ENCODE measurements around the gene CMSS1.

The CMSS1 gene

GRCh38 chr3:99856437-99857220 lies 39.0 kb downstream of the CMSS1 start:
- no peak for DNase-seq

- DNase-seq = no peak
Observed at GRCh38 chr3:99857278-99857677, 39.6 kb downstream of the CMSS1 start.

GRCh38 chr3:99858469-99858868 lies 40.8 kb downstream of the CMSS1 start:
- DNase-seq = no peak

- peak; percentile 49 for DNase-seq
Observed at GRCh38 chr3:99859825-99860224, 42.2 kb downstream of the CMSS1 start.

GRCh38 chr3:99861216-99861615 lies 43.6 kb downstream of the CMSS1 start:
- no peak for DNase-seq

GRCh38 chr3:99862208-99862607 lies 44.5 kb downstream of the CMSS1 start:
- DNase-seq = no peak

GRCh38 chr3:99863002-99863401 lies 45.3 kb downstream of the CMSS1 start:
- no peak for DNase-seq

GRCh38 chr3:99863588-99863987 lies 45.9 kb downstream of the CMSS1 start:
- DNase-seq = no peak

GRCh38 chr3:99864289-99864688 lies 46.6 kb downstream of the CMSS1 start:
- no peak for DNase-seq

GRCh38 chr3:99865321-99865720 lies 47.7 kb downstream of the CMSS1 start:
- no peak for DNase-seq

GRCh38 chr3:99866261-99866761 lies 48.6 kb downstream of the CMSS1 start:
- no peak for DNase-seq

GRCh38 chr3:99867594-99868310 lies 50.1 kb downstream of the CMSS1 start:
- DNase-seq = no peak

GRCh38 chr3:99868311-99868646 lies 50.6 kb downstream of the CMSS1 start:
- no peak for DNase-seq

GRCh38 chr3:99869621-99870020 lies 52.0 kb downstream of the CMSS1 start:
- no peak for DNase-seq

- DNase-seq = no peak
Observed at GRCh38 chr3:99870712-99871111, 53.0 kb downstream of the CMSS1 start.

- no peak for DNase-seq
Observed at GRCh38 chr3:99871231-99872045, 53.8 kb downstream of the CMSS1 start.

- DNase-seq = no peak
Observed at GRCh38 chr3:99872923-99873254, 55.2 kb downstream of the CMSS1 start.

GRCh38 chr3:99873269-99874102 lies 55.8 kb downstream of the CMSS1 start:
- DNase-seq = no peak

GRCh38 chr3:99874237-99875002 lies 56.8 kb downstream of the CMSS1 start:
- DNase-seq = no peak

- DNase-seq = no peak
Observed at GRCh38 chr3:99875581-99875928, 57.9 kb downstream of the CMSS1 start.

GRCh38 chr3:99875929-99876841 lies 58.5 kb downstream of the CMSS1 start:
- no peak for DNase-seq
